ENCODE measurements around the gene CHD3.

CHD3 gene

GRCh38 chr17:7894226-7894625 is 5.6 kb downstream of the CHD3 start:
- Histone ChIP-seq H3K4me3 (ENCODE audit: insufficient read length, low read depth) (no peak overlapping the region), H3K4me1 (ENCODE audit: insufficient read depth, insufficient read length) (no peaks in the 10 kb centered on the region), H3K27me3 (ENCODE audit: insufficient read depth, insufficient read length) (no peaks in the 10 kb centered on the region), H3K36me3 (ENCODE audit: insufficient read depth, insufficient read length, low read length) (peaks cover 64% of the 10 kb centered on the region), H3K9me3 (ENCODE audit: insufficient read depth, low read length) (no peaks in the 10 kb centered on the region), H3K9ac (ENCODE audit: insufficient read length, low read depth) (no peak overlapping the region)
- no peak for TF ChIP-seq YY1 (IDR thresholded peaks at IDR 0.05; ENCODE audit: insufficient read depth, insufficient read length)
- no peak for TF ChIP-seq SUZ12 (IDR thresholded peaks at IDR 0.05; ENCODE audit: extremely low read depth, insufficient read depth, insufficient read length)
- no peak for TF ChIP-seq ZNF274 (IDR thresholded peaks at IDR 0.05; ENCODE audit: low read depth, low read length)
- no peak for DNase-seq (ENCODE audit: low read depth, low spot score)

- Histone ChIP-seq H3K27me3 (ENCODE audit: insufficient read depth, insufficient read length) (no peaks in the 10 kb centered on the region), H3K36me3 (ENCODE audit: insufficient read depth, insufficient read length, low read length) (peaks cover 71% of the 10 kb centered on the region), H3K9ac (ENCODE audit: insufficient read length, low read depth) (no peak overlapping the region), H3K4me1 (ENCODE audit: insufficient read depth, insufficient read length) (no peaks in the 10 kb centered on the region), H3K9me3 (ENCODE audit: insufficient read depth, low read length) (no peaks in the 10 kb centered on the region), H3K4me3 (ENCODE audit: insufficient read length, low read depth) (no peak overlapping the region)
- DNase-seq (ENCODE audit: low read depth, low spot score): no peak
- no peak for TF ChIP-seq SUZ12 (IDR thresholded peaks at IDR 0.05; ENCODE audit: extremely low read depth, insufficient read depth, insufficient read length)
- no peak for TF ChIP-seq YY1 (IDR thresholded peaks at IDR 0.05; ENCODE audit: insufficient read depth, insufficient read length)
- TF ChIP-seq ZNF274 (IDR thresholded peaks at IDR 0.05; ENCODE audit: low read depth, low read length): no peak
These were observed 6.3 kb downstream of the CHD3 start for GRCh38 chr17:7894866-7895265.

GRCh38 chr17:7897090-7897489 is 8.5 kb downstream of the CHD3 start:
- Histone ChIP-seq H3K4me1 (ENCODE audit: insufficient read depth, insufficient read length) (no peaks in the 10 kb centered on the region), H3K4me3 (ENCODE audit: insufficient read length, low read depth) (no peak overlapping the region), H3K36me3 (ENCODE audit: insufficient read depth, insufficient read length, low read length) (peaks cover 72% of the 10 kb centered on the region), H3K9me3 (ENCODE audit: insufficient read depth, low read length) (no peaks in the 10 kb centered on the region), H3K9ac (ENCODE audit: insufficient read length, low read depth) (no peak overlapping the region), H3K27me3 (ENCODE audit: insufficient read depth, insufficient read length) (no peaks in the 10 kb centered on the region)
- no peak for DNase-seq (ENCODE audit: low read depth, low spot score)
- TF ChIP-seq ZNF274 (IDR thresholded peaks at IDR 0.05; ENCODE audit: low read depth, low read length) (no peak), SUZ12 (IDR thresholded peaks at IDR 0.05; ENCODE audit: extremely low read depth, insufficient read depth, insufficient read length) (no peak), YY1 (IDR thresholded peaks at IDR 0.05; ENCODE audit: insufficient read depth, insufficient read length) (no peak)

GRCh38 chr17:7897773-7898172 is 9.2 kb downstream of the CHD3 start:
- Histone ChIP-seq H3K9ac (ENCODE audit: insufficient read length, low read depth) (no peak overlapping the region), H3K27me3 (ENCODE audit: insufficient read depth, insufficient read length) (no peaks in the 10 kb centered on the region), H3K36me3 (ENCODE audit: insufficient read depth, insufficient read length, low read length) (peaks cover 70% of the 10 kb centered on the region), H3K4me3 (ENCODE audit: insufficient read length, low read depth) (no peak overlapping the region), H3K4me1 (ENCODE audit: insufficient read depth, insufficient read length) (no peaks in the 10 kb centered on the region), H3K9me3 (ENCODE audit: insufficient read depth, low read length) (no peaks in the 10 kb centered on the region)
- TF ChIP-seq SUZ12 (IDR thresholded peaks at IDR 0.05; ENCODE audit: extremely low read depth, insufficient read depth, insufficient read length): no peak
- no peak for TF ChIP-seq ZNF274 (IDR thresholded peaks at IDR 0.05; ENCODE audit: low read depth, low read length)
- TF ChIP-seq YY1 (IDR thresholded peaks at IDR 0.05; ENCODE audit: insufficient read depth, insufficient read length): no peak
- DNase-seq (ENCODE audit: low read depth, low spot score): no peak

GRCh38 chr17:7903154-7904103 is 14.8 kb downstream of the CHD3 start:
- H3K4me3 ChIP-seq (ENCODE audit: insufficient read length, low read depth): no peak overlapping the region
- H3K36me3 ChIP-seq (ENCODE audit: insufficient read depth, insufficient read length, low read length): peaks cover 74% of the 10 kb centered on the region

GRCh38 chr17:7909089-7909488 is 20.5 kb downstream of the CHD3 start:
- H3K27me3 ChIP-seq (ENCODE audit: insufficient read depth, insufficient read length): no peaks in the 10 kb centered on the region
- peaks cover 61% of the 10 kb centered on the region for H3K36me3 ChIP-seq (ENCODE audit: insufficient read depth, insufficient read length, low read length)
- H3K4me3 ChIP-seq (ENCODE audit: insufficient read length, low read depth): no peak overlapping the region
- H3K9me3 ChIP-seq (ENCODE audit: insufficient read depth, low read length): no peaks in the 10 kb centered on the region
- TF ChIP-seq YY1 (IDR thresholded peaks at IDR 0.05; ENCODE audit: insufficient read depth, insufficient read length): no peak
- TF ChIP-seq SUZ12 (IDR thresholded peaks at IDR 0.05; ENCODE audit: extremely low read depth, insufficient read depth, insufficient read length): no peak
- no peak for TF ChIP-seq ZNF274 (IDR thresholded peaks at IDR 0.05; ENCODE audit: low read depth, low read length)
- no peak overlapping the region for H3K9ac ChIP-seq (ENCODE audit: insufficient read length, low read depth)
- peaks cover 6% of the 10 kb centered on the region for H3K4me1 ChIP-seq (ENCODE audit: insufficient read depth, insufficient read length)
- DNase-seq (ENCODE audit: low read depth, low spot score): no peak

More at GRCh38 chr17:7903154-7904103, 14.8 kb downstream of the CHD3 start:
- Histone ChIP-seq H3K27me3 (ENCODE audit: insufficient read depth, insufficient read length) (no peaks in the 10 kb centered on the region), H3K4me1 (ENCODE audit: insufficient read depth, insufficient read length) (peaks cover 7% of the 10 kb centered on the region), H3K9ac (ENCODE audit: insufficient read length, low read depth) (no peak overlapping the region), H3K9me3 (ENCODE audit: insufficient read depth, low read length) (no peaks in the 10 kb centered on the region)
- no peak for DNase-seq (ENCODE audit: low read depth, low spot score)
- TF ChIP-seq YY1 (IDR thresholded peaks at IDR 0.05; ENCODE audit: insufficient read depth, insufficient read length) (no peak), SUZ12 (IDR thresholded peaks at IDR 0.05; ENCODE audit: extremely low read depth, insufficient read depth, insufficient read length) (no peak), ZNF274 (IDR thresholded peaks at IDR 0.05; ENCODE audit: low read depth, low read length) (no peak)

- no peak for DNase-seq (ENCODE audit: low read depth, low spot score)
- peaks cover 4% of the 10 kb centered on the region; the same call in 1 of the 2 replicates for H3K9me3 ChIP-seq (ENCODE audit: insufficient read depth, low read length)
- TF ChIP-seq YY1 (IDR thresholded peaks at IDR 0.05; ENCODE audit: insufficient read depth, insufficient read length) (no peak), SUZ12 (IDR thresholded peaks at IDR 0.05; ENCODE audit: extremely low read depth, insufficient read depth, insufficient read length) (no peak)
- peaks cover 49% of the 10 kb centered on the region for H3K36me3 ChIP-seq (ENCODE audit: insufficient read depth, insufficient read length, low read length)
- H3K27me3 ChIP-seq (ENCODE audit: insufficient read depth, insufficient read length): no peaks in the 10 kb centered on the region
- H3K9ac ChIP-seq (ENCODE audit: insufficient read length, low read depth): no peak overlapping the region
- H3K4me1 ChIP-seq (ENCODE audit: insufficient read depth, insufficient read length): peaks cover 4% of the 10 kb centered on the region
- H3K4me3 ChIP-seq (ENCODE audit: insufficient read length, low read depth): no peak overlapping the region
These were observed 21.7 kb downstream of the CHD3 start for GRCh38 chr17:7910281-7910680.

Data from NT2/D1 (cell line).